CD4-positive, alpha-beta T cell treated with Interleukin-4 for 4 hours (primary cell): ENCODE measurements around the gene SIGLEC15.
"Not testable (repeated sequence)": the region's sequence is repeated elsewhere in the genome, so short reads cannot be mapped to it uniquely, and the experiment has no call there.

ENCODE experiments used
- DNase-seq: peaks from one replicate; pipeline ENCODE4 v3.0.0-alpha.2; 2020

SIGLEC15 gene

GRCh38 chr18:45820106-45820745 lies 5.2 kb upstream of the SIGLEC15 start:
- DNase-seq, result no peak

- no peak for DNase-seq
Observed at GRCh38 chr18:45821026-45821425, 4.4 kb upstream of the SIGLEC15 start.

GRCh38 chr18:45821711-45822110 lies 3.8 kb upstream of the SIGLEC15 start:
- DNase-seq, result no peak

GRCh38 chr18:45826084-45826483 lies 609 bp downstream of the SIGLEC15 start:
- DNase-seq, result no peak

- DNase-seq, result not testable (repeated sequence)
Observed at GRCh38 chr18:45826716-45827115, 1.2 kb downstream of the SIGLEC15 start.

- no peak for DNase-seq
Observed at GRCh38 chr18:45828917-45829811, 3.7 kb downstream of the SIGLEC15 start.

GRCh38 chr18:45829855-45830254 lies 4.4 kb downstream of the SIGLEC15 start:
- no peak for DNase-seq

GRCh38 chr18:45830917-45831316 lies 5.4 kb downstream of the SIGLEC15 start:
- DNase-seq, result no peak

- no peak for DNase-seq
Observed at GRCh38 chr18:45833846-45834245, 8.4 kb downstream of the SIGLEC15 start.

- no peak for DNase-seq
Observed at GRCh38 chr18:45834306-45834705, 8.8 kb downstream of the SIGLEC15 start.

- no peak for DNase-seq
Observed at GRCh38 chr18:45835057-45835636, 9.7 kb downstream of the SIGLEC15 start.

GRCh38 chr18:45836242-45837205 lies 11.0 kb downstream of the SIGLEC15 start:
- DNase-seq, result no peak

- peak; percentile 10 for DNase-seq
Observed at GRCh38 chr18:45837283-45838070, 12.0 kb downstream of the SIGLEC15 start.

GRCh38 chr18:45838302-45839070 lies 13.0 kb downstream of the SIGLEC15 start:
- no peak for DNase-seq

GRCh38 chr18:45839414-45840395 lies 14.2 kb downstream of the SIGLEC15 start:
- no peak for DNase-seq

- DNase-seq, result no peak
Observed at GRCh38 chr18:45841060-45841764, 15.7 kb downstream of the SIGLEC15 start.

GRCh38 chr18:45841765-45842442 lies 16.4 kb downstream of the SIGLEC15 start:
- no peak for DNase-seq

- DNase-seq, result no peak
Observed at GRCh38 chr18:45843019-45843418, 17.5 kb downstream of the SIGLEC15 start.
